Esophagus squamous epithelium (tissue), 5 donors: ENCODE measurements around the gene STMP1. TPM values are rescaled to one million over a fixed set of nuclear protein-coding genes. Genes with fewer than 3 reads are reported as not detected.
"Not testable (repeated sequence)": the region's sequence is repeated elsewhere in the genome, so short reads cannot be mapped to it uniquely, and the experiment has no call there.

Experiments used
- DNase-seq: peaks from one replicate; lab custom pipeline; 2025; lab: John Stamatoyannopoulos, UW
- H3K27ac ChIP-seq, 4 donors: fragments of 200-600 bp; sonication (generic); one replicate each; pipeline ENCODE4 v1.5.1; 2016 to 2019; ENCODE audit warnings: mild to moderate bottlenecking in 1 of 4
- H3K27me3 ChIP-seq, 4 donors: fragments of 200-600 bp; sonication (generic); 1 replicate in 3 of 4; 2 replicates in 1 of 4; pipeline versions ENCODE4 v1.5.1 to v1.6.0; 2017 to 2021; ENCODE audit warnings: antibody characterized with exemption in 1 of 4
- H3K36me3 ChIP-seq, 3 donors: fragments of 200-600 bp; sonication (generic); one replicate each; pipeline ENCODE4 v1.5.1; 2016 to 2019
- H3K4me1 ChIP-seq, 3 donors: fragments of 200-600 bp; sonication (generic); one replicate each; pipeline ENCODE4 v1.5.1; 2017 to 2019
- H3K4me3 ChIP-seq, 4 donors: fragments of 200-600 bp; sonication (generic); 1 replicate in 3 of 4; 2 replicates in 1 of 4; pipeline ENCODE4 v1.5.1; 2016 to 2019; ENCODE audit warnings: mild to moderate bottlenecking in 2 of 4, moderate library complexity in 1 of 4
- H3K9me3 ChIP-seq, 3 donors: fragments of 200-600 bp; sonication (generic); one replicate each; pipeline ENCODE4 v1.5.1; 2016 to 2019
- CTCF ChIP-seq, 6 experiments: fragments of 450-650 bp in 4 of 6; fragments of 200-600 bp in 2 of 6; sonication (generic) in 2 of 6; IDR thresholded peaks; one replicate each; pipeline ENCODE4 v1.5.1; 2016 to 2019; ENCODE audit warnings: antibody characterized with exemption in 6 of 6, mild to moderate bottlenecking in 4 of 6, moderate library complexity in 4 of 6
- POLR2A ChIP-seq, 4 donors: fragments of 450-650 bp; IDR thresholded peaks; one replicate each; pipeline ENCODE4 v1.6.1; 2017; ENCODE audit warnings: antibody characterized with exemption in 4 of 4, mild to moderate bottlenecking in 4 of 4, moderate library complexity in 3 of 4
- WGBS, 2 donors: methylation state at CpG; one replicate each; pipeline ENCODE4 v1.1.5; 2018; 5-methylcytosine and 5-hydroxymethylcytosine counted together
- intact Hi-C: fragments of 100-400 bp; cut with DNase I; formaldehyde crosslinking; loops from one replicate; pipeline ENCODE4 v1.15.0; 2022
- total RNA-seq, 4 donors: library from RNA; depleted of rRNA; stranded (reverse); fragments of >200 nt; gene quantifications; one replicate each; pipeline ENCODE4 v1.1.0, GENCODE V29; 2016
- donor health status: DM: yes; HTN: yes; CAD: no.

STMP1 gene
- total RNA-seq, 4 donors from 2014 or later: 19.2 to 25.6 (median 23.1) TPM

- TF ChIP-seq POLR2A (IDR thresholded peaks at IDR 0.05) (no peak), CTCF (IDR thresholded peaks at IDR 0.05) (no peak)
- intact Hi-C loops: no loop called here
These were observed 41.9 kb upstream of the STMP1 start for GRCh38 chr7:135620447-135620846.

GRCh38 chr7:135620980-135621850, 41.1 kb upstream of the STMP1 start:
- H3K4me1 ChIP-seq: no peaks in the 10 kb centered on the region
- WGBS, 2 donors: 59 to 67% methylated on average over 1 of the region's 1 CpG
- no peak for DNase-seq
- H3K4me3 ChIP-seq: no peak overlapping the region
- TF ChIP-seq POLR2A (IDR thresholded peaks at IDR 0.05): no peak
- TF ChIP-seq CTCF (IDR thresholded peaks at IDR 0.05): peak; percentile 49 to 86 (median 74)
- no peak overlapping the region for H3K27ac ChIP-seq
- H3K9me3 ChIP-seq: no peaks in the 10 kb centered on the region
- H3K27me3 ChIP-seq: no peaks in the 10 kb centered on the region
- H3K36me3 ChIP-seq: peaks cover 4 to 90% (median 11%) of the 10 kb centered on the region in 3 donors
- intact Hi-C loops: no loop called here

More at GRCh38 chr7:135620447-135620846, 41.9 kb upstream of the STMP1 start:
- Histone ChIP-seq H3K27ac (no peak overlapping the region), H3K36me3 (peaks cover 4 to 90% (median 11%) of the 10 kb centered on the region in 3 donors), H3K9me3 (no peaks in the 10 kb centered on the region), H3K27me3 (no peaks in the 10 kb centered on the region), H3K4me3 (no peak overlapping the region), H3K4me1 (no peaks in the 10 kb centered on the region)
- no peak for DNase-seq
- WGBS, 2 donors: 97 to 100% methylated on average over 2 of the region's 2 CpGs

- no peak overlapping the region for H3K4me3 ChIP-seq
- no peak overlapping the region for H3K27ac ChIP-seq
- intact Hi-C loops: no loop called here
- H3K36me3 ChIP-seq: peaks cover 8 to 100% (median 10%) of the 10 kb centered on the region in 3 donors
- H3K4me1 ChIP-seq: no peaks in the 10 kb centered on the region
- 92 to 95% methylated on average over 7 of the region's 7 CpGs for WGBS, 2 donors
- TF ChIP-seq CTCF (IDR thresholded peaks at IDR 0.05): no peak
- TF ChIP-seq POLR2A (IDR thresholded peaks at IDR 0.05): no peak
- no peak for DNase-seq
- H3K27me3 ChIP-seq: no peaks in the 10 kb centered on the region
- H3K9me3 ChIP-seq: no peaks in the 10 kb centered on the region
These were observed 28.0 kb upstream of the STMP1 start for GRCh38 chr7:135634191-135634878.

- peaks cover 7 to 100% (median 12%) of the 10 kb centered on the region in 3 donors for H3K36me3 ChIP-seq
- intact Hi-C loops: not testable (repeated sequence)
These were observed 22.6 kb upstream of the STMP1 start for GRCh38 chr7:135639690-135640089.

GRCh38 chr7:135644154-135644553, 18.2 kb upstream of the STMP1 start:
- peaks cover 0 to 99% (median 12%) of the 10 kb centered on the region in 3 donors for H3K36me3 ChIP-seq
- WGBS, 2 donors: 49 to 56% methylated on average over 3 of the region's 3 CpGs
- H3K9me3 ChIP-seq: no peaks in the 10 kb centered on the region
- H3K4me3 ChIP-seq: no peak overlapping the region
- H3K27me3 ChIP-seq: no peaks in the 10 kb centered on the region
- no peak overlapping the region for H3K27ac ChIP-seq
- TF ChIP-seq POLR2A (IDR thresholded peaks at IDR 0.05) (no peak), CTCF (IDR thresholded peaks at IDR 0.05) (no peak)
- intact Hi-C loops: no loop called here
- H3K4me1 ChIP-seq: no peaks in the 10 kb centered on the region
- no peak for DNase-seq

More at GRCh38 chr7:135639690-135640089, 22.6 kb upstream of the STMP1 start:
- H3K27ac ChIP-seq, H3K4me1 ChIP-seq, H3K27me3 ChIP-seq, H3K9me3 ChIP-seq, H3K4me3 ChIP-seq, DNase-seq: not testable (repeated sequence)
